DOHH2 (cell line): ENCODE data around the gene TMOD2.

ENCODE experiments used
- H3F3A ChIP-seq: fragments of 200-600 bp; sonication (generic), shearing (Covaris generic); 2 replicates; pipeline ENCODE4 v1.6.0; 2016; ENCODE audit warnings: antibody characterized with exemption, mild to moderate bottlenecking; ENCODE audit not compliant: control insufficient read depth, insufficient read depth
- H3K27ac ChIP-seq: fragments of 200-600 bp; sonication (generic); 2 replicates; pipeline ENCODE4 v1.5.1; 2014; ENCODE audit warnings: low read depth, mild to moderate bottlenecking, low read length, moderate library complexity
- H3K27me3 ChIP-seq: fragments of 200-600 bp; sonication (generic); 2 replicates; pipeline ENCODE4 v1.6.1; 2014; ENCODE audit warnings: mild to moderate bottlenecking, low read length, mixed read lengths; ENCODE audit not compliant: control insufficient read depth
- H3K36me3 ChIP-seq: fragments of 200-600 bp; sonication (generic); 2 replicates; pipeline ENCODE4 v1.6.1; 2014; ENCODE audit warnings: mild to moderate bottlenecking, low read length, moderate library complexity, mixed read lengths; ENCODE audit not compliant: control insufficient read depth
- H3K4me1 ChIP-seq: fragments of 200-600 bp; sonication (generic); 2 replicates; pipeline ENCODE4 v1.6.1; 2014; ENCODE audit warnings: mild to moderate bottlenecking, low read length, mixed read lengths; ENCODE audit not compliant: control insufficient read depth
- H3K4me2 ChIP-seq: fragments of 200-600 bp; sonication (generic); 2 replicates; pipeline ENCODE4 v1.6.0; 2014; ENCODE audit warnings: mild to moderate bottlenecking, low read length, moderate library complexity
- H3K4me3 ChIP-seq: fragments of 200-600 bp; sonication (generic); 2 replicates; pipeline ENCODE4 v1.5.1; 2014; ENCODE audit warnings: mild to moderate bottlenecking, low read length, mixed read lengths
- H3K79me2 ChIP-seq: fragments of 200-600 bp; sonication (generic); 2 replicates; pipeline ENCODE4 v1.6.1; 2014; ENCODE audit warnings: mild to moderate bottlenecking, low read length, mixed read lengths; ENCODE audit not compliant: control insufficient read depth
- H3K9me2 ChIP-seq: fragments of 200-600 bp; sonication (generic); replicated peaks from 2 replicates; pipeline ENCODE4 v1.6.1; 2014; ENCODE audit warnings: mild to moderate bottlenecking, low read length, mixed read lengths; ENCODE audit not compliant: control insufficient read depth
- H3K9me3 ChIP-seq: fragments of 200-600 bp; sonication (generic); 2 replicates; pipeline ENCODE4 v1.6.1; 2014; ENCODE audit warnings: antibody characterized with exemption, low read length, mixed read lengths; ENCODE audit not compliant: control insufficient read depth, insufficient read depth
- H4K20me1 ChIP-seq: fragments of 200-600 bp; sonication (generic); 2 replicates; pipeline ENCODE4 v1.6.0; 2014; ENCODE audit warnings: low read depth, mild to moderate bottlenecking, antibody characterized with exemption, low read length, moderate library complexity; ENCODE audit not compliant: control insufficient read depth, insufficient read depth
- CTCF ChIP-seq: fragments of 200-600 bp; sonication (generic); IDR thresholded peaks from one replicate; pipeline ENCODE4 v1.5.1; 2014; ENCODE audit warnings: antibody characterized with exemption, mild to moderate bottlenecking, low read depth, low read length; ENCODE audit not compliant: poor library complexity, severe bottlenecking
- EZH2phosphoT487 ChIP-seq: fragments of 200-600 bp; sonication (generic); IDR thresholded peaks from 2 replicates; pipeline ENCODE4 v1.6.1; 2017; ENCODE audit warnings: borderline replicate concordance, mild to moderate bottlenecking, antibody characterized with exemption, low read length, moderate library complexity, mixed read lengths

TMOD2 gene

DNA sequence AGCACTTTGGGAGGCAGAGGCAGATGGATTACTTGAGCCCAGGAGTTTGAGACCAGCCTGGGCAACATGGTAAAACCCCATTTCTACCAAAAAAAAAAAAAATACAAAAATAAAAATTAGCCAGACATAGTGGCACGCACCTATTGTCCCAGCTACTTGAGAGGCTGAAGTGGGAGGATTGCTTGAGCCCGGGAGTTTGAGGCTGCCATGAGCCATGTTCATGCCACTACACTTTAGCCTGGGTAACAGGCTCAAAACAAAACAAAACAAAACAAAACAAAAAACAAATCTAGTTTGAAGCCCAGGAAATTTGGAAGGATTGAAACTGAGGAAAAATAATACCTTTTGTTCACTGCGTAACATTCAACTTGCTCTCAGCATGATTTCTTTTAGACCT lies 94.7 kb downstream of the TMOD2 start:
- H3K4me3 ChIP-seq, result no peak overlapping the region

GRCh38 chr15:51846463-51847230 lies 95.2 kb downstream of the TMOD2 start:
- H3K79me2 ChIP-seq, result peaks cover 91% of the 10 kb centered on the region
- H3K9me2 ChIP-seq, result no peaks in the 10 kb centered on the region
- no peaks in the 10 kb centered on the region for H3K36me3 ChIP-seq
- no peaks in the 10 kb centered on the region for H3K9me3 ChIP-seq
- no peaks in the 10 kb centered on the region for H3K27me3 ChIP-seq
- H3K4me3 ChIP-seq, result no peak overlapping the region
- H3K27ac ChIP-seq, result no peak overlapping the region
- peaks cover 13% of the 10 kb centered on the region; the same call in 1 of the 2 replicates for H4K20me1 ChIP-seq
- H3K4me1 ChIP-seq, result peaks cover 22% of the 10 kb centered on the region
- H3K4me2 ChIP-seq, result no peak overlapping the region
- TF ChIP-seq EZH2phosphoT487 (no peak), CTCF (no peak)
- no peaks in the 10 kb centered on the region for H3F3A ChIP-seq

More for the DNA sequence above, 94.7 kb downstream of the TMOD2 start:
- Histone ChIP-seq H3K27me3 (no peaks in the 10 kb centered on the region), H3K4me2 (no peak overlapping the region), H3K36me3 (no peaks in the 10 kb centered on the region), H3K4me1 (peaks cover 22% of the 10 kb centered on the region), H3K9me3 (no peaks in the 10 kb centered on the region), H3K79me2 (peaks cover 93% of the 10 kb centered on the region), H3F3A (no peaks in the 10 kb centered on the region), H3K27ac (no peak overlapping the region), H3K9me2 (no peaks in the 10 kb centered on the region), H4K20me1 (peaks cover 13% of the 10 kb centered on the region; the same call in 1 of the 2 replicates)
- TF ChIP-seq CTCF (no peak), EZH2phosphoT487 (no peak)

GRCh38 chr15:51848811-51849210 lies 97.4 kb downstream of the TMOD2 start:
- TF ChIP-seq CTCF (no peak), EZH2phosphoT487 (no peak)
- Histone ChIP-seq H3K27me3 (no peaks in the 10 kb centered on the region), H3K79me2 (peaks cover 90% of the 10 kb centered on the region), H3F3A (no peaks in the 10 kb centered on the region), H3K9me2 (no peaks in the 10 kb centered on the region), H3K4me3 (no peak overlapping the region), H3K4me1 (peaks cover 6% of the 10 kb centered on the region), H3K4me2 (no peak overlapping the region), H3K9me3 (no peaks in the 10 kb centered on the region), H4K20me1 (peaks cover 5% of the 10 kb centered on the region; the same call in 1 of the 2 replicates), H3K36me3 (no peaks in the 10 kb centered on the region), H3K27ac (no peak overlapping the region)
